Activated CD4-positive, alpha-beta T cell treated with anti-CD3 and anti-CD28 coated beads, Interleukin-2, Interleukin-4, amounts not matched to agents 100 ng/mL and 50 ng/mL, durations not matched to agents 16 hours and 8 hours (primary cell): ENCODE data around the gene IL13RA1.
"Not testable (repeated sequence)": the region's sequence is repeated elsewhere in the genome, so short reads cannot be mapped to it uniquely, and the experiment has no call there.

Experiments
- DNase-seq: peaks from one replicate; pipeline ENCODE4 v3.0.0-alpha.2; 2020; ENCODE audit warnings: low spot score

The IL13RA1 gene

DNA sequence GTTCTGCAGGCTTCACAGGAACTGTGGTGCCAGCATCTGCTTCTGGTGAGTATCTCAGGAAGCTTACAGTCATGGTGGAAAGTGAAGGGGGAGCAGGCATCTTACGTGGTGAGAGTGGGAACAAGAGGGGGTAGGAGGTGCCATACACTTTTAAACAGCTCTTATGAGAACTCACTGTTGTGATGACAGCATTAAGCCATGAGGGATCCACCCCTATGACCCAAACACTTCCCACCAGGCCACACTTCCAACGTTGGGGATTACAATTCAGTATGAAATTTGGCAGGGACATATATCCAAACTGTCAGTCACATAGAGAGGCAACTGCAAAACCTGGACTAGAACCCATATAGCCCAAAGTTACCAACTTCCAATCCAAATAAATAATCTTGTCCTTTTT is 53.1 kb downstream of the IL13RA1 start:
- DNase-seq, result no peak

DNA sequence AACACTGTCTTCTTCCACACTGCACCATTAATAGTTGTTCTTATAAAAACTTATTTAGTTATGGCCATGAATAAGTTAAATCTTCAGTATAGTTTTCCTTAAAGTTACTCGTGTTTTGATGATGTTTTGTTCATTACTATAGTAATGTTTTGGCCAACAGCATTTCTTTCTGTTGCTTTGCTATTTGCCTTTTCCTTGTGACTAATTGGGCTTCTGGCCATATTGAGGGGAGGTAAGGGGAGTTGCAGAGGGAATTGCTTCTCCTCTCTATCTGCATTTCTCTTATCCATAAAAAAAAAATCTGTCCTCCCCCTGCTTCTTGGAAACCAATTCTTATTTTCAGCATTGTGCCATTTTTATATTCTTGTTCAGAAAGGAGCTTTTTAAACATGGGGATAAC is 53.5 kb downstream of the IL13RA1 start:
- DNase-seq, result no peak

DNA sequence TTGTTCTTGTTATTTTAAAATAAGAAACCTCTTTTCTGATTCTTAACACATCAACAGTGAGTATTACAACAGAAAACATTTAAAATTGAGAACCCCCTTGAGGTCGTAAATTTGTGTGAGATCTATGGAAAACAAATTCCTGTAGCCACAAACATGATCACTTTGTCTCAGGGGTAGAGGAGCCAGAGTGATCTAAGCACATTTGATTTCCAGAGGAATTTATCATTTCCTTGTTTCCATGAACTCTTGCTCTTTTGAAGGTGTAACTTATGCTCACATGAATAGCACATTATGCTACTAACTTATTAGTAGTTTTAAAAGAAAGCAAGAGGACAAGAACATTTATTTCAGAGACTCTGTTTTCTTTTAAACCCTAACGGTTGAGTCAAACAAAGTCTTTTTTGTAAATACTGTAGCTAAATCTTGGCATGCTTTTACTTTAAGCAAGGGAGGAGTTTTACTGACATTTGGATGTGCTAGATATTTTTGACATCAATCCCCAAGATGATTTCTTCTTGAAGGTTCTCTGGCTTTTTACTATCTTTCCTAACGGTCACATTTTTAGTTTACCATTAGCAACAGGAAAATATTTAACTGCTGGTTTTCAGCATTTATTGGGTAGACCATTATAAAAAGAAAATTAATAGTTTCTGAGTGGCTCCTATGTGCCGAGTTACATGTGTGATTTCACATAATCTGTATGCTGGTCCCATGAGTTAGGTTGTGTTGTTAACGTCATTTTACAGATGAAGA is 68.3 kb downstream of the IL13RA1 start:
- no peak for DNase-seq

DNA sequence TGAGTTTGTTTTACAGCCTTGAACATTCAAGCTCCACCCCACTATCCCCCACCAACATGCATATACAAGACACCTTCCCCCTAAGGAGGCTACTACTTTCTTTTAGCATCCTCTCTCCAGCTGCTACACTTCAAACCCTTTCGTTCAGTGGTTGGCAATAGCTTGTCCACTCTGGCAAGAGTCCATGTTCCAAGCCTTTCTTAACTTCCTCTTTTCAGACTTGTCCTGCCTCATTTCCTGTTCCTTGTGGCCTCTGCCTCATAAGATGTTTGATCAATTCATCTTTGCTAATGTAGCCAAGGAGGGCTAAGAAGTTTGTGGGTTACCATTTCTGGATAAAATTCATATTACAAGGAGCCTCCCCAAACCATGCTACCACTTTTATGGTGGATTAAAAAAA is 75.5 kb downstream of the IL13RA1 start:
- DNase-seq, result no peak

DNA sequence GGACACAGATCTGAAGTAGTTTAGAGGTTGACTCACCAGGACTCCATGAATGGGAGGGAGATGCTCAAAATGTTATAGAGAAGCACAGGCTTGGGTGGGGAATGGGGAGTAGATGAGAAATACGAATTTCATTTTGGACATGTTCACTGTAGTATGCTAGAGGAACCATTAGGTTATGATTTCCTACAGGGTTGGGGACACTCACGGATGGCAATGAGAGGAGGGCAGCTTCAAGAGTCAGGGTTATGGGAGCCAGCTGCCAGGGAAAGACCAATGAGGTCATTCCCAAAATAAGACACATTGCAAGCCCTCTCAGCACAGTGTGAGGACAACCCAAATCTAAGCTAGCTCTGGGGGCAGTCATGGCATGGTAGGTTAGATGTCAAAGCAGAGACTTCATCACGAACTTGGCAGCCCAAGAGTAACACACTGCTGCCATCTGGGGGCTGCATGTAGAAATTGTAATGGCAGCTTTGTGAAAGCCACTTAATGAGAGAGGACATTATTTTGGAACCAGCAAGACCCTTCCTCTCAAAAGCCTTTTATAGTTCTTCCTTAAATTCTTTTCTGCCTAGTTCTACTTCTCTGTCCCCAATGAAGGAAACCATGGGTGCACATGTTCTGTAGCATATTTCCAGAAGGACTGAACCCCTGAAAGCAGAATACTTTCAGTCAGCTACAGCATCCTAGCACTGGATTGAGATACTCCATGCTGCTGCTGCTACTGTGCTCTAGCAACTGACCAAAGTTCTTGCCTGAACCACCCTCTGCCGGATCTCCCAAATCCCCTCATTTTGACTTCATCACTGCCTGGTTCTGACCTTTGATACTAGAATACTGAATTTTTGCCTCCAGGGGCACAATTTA is 80.0 kb downstream of the IL13RA1 start:
- DNase-seq, result peak; percentile 37

DNA sequence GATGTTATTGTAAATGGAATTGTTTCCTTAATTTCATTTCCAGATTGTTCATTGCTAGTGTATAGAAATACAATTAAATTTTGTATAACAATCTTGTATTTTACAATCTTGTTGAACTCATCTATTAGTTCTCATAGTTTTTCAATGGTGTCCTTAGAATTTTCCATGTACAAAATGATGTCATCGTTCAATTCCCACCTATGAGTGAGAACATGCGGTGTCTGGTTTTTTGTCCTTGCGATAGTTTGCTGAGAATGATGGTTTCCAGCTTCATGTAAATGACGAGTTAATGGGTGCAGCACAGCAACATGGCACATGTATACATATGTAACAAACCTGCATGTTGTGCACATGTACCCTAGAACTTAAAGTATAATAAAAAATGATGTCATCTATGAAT is 89.9 kb downstream of the IL13RA1 start:
- DNase-seq, result not testable (repeated sequence)

DNA sequence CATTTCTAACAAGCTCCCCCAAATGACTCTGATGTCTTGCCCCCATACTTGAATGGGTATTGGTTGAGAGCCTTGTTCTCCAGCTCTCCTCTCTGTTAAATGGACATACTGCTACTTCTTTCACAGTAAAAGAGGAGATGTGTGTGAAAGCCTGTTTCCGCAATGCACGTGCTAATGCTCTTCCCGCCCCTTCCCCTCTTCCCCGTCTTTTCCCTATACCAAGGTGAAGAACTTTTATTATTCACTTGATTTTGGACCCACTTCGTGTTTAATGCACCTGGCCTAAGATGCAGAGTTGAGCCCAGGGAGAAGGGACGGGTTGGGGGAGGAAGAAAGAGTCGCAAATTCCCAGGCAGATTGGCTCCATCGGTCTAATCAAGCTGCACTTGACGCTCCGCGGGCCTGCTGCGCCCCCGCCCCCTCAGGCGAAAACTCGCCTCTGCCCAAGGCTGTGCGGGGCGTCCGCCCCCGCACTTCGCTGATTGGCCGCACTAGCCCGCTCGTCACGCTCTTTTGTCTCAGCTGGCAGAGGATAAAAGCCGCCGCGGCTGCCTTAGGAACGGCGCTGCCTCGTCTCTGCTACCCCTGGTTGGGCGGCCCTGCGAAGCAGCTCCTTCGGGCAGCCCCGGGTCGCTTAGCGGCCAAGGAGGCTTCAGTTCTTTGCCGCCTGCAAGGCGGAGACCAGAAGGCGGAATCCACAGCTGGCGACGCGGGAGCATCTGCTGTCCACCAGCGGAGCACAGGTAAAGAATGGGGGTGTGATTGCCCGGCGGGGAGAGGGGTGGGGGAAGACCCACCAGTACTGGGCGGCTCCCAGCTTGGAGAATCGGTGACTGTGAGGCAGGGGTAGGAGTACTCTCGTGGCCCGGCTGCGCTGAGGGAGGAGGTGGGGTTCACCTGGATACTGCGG is 96.1 kb downstream of the IL13RA1 start, which contains the start of gene ZCCHC12:
Gene ZCCHC12 (plus strand): TSS at position 562 of the 910 bp plus-strand sequence. CDS start 1,421 bp downstream, outside the sequence.
- DNase-seq, result no peak

DNA sequence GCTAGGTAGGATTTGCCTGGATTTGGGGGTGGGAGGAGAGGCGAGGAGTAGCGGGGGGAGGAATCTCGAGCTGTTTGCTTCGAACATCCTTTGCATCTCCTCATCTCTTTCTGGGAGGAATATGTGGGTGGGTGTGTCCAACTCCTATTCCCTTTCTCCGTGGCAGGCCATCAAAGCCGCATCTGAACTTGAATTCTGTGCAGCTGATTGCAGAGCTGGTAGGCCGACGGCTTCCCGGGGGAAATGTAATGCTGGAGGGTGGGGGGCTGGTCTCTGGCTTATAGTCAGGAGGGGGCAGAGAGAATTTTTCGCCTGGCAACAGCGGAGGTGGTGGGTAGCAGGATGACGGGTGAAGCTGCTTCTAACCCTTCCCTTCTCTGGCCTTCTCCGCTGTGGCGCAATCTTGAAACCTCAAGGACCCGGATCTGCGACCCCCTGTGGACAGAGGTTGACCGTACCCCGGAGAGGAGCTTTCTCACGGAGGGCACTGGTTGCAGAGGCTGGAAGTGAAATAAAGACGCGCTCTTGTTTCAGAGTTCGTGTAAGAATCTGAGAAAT is 96.8 kb downstream of the IL13RA1 start:
- no peak for DNase-seq

DNA sequence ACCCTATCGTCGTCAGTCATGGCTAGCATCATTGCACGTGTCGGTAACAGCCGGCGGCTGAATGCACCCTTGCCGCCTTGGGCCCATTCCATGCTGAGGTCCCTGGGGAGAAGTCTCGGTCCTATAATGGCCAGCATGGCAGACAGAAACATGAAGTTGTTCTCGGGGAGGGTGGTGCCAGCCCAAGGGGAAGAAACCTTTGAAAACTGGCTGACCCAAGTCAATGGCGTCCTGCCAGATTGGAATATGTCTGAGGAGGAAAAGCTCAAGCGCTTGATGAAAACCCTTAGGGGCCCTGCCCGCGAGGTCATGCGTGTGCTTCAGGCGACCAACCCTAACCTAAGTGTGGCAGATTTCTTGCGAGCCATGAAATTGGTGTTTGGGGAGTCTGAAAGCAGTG is 97.8 kb downstream of the IL13RA1 start:
- no peak for DNase-seq

DNA sequence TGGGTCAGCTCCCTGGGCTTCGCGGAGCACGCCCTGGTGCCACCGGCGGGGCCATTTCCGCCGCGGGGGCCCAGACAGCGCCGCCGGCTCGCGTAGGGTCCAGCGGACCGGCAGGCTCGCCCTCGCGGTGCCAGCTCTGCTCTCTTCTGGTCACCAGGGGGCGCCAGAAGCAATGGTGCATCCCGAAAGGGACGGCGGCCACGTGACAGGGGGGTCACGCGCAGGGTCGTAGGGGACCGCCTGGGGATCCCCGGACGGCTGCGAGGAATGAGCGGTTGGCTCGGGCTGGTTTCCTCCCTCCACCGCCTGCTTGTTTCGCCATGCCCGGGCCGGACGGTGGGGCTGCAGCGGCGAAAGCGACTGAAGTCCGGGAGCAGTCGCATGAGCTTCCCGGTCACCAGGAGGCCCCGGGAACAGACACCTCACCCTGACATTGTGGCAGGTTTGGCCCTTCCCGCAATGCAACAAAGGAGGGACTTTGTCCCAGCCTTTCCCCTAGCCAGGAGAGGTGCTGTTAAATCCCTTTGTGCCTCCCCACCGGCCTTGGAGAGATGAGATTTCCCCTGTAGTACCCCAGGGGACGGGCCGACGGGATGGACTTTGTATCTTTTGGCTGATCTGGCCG is 112.0 kb downstream of the IL13RA1 start:
- DNase-seq, result peak; percentile 58
